HFF-Myc (cell line): ENCODE measurements around the gene NBEAL2.

Experiments used
- DNase-seq: peaks from one replicate; pipeline ENCODE4 v3.0.0-alpha.2; 2011; ENCODE audit warnings: low read depth; ENCODE audit errors: extremely low read depth
- H3K4me3 ChIP-seq: replicated peaks from 2 replicates; pipeline ENCODE4 v1.5.1; 2011; ENCODE audit warnings: low read depth, mild to moderate bottlenecking, control low read depth, low read length
- TF ChIP-seq, protein P1 (sequence below): IDR thresholded peaks from 2 replicates; pipeline ENCODE4 v1.5.1; 2012; ENCODE audit warnings: mild to moderate bottlenecking, low read depth, low read length, control low read depth; ENCODE audit errors: missing control alignments

NBEAL2 gene

DNA sequence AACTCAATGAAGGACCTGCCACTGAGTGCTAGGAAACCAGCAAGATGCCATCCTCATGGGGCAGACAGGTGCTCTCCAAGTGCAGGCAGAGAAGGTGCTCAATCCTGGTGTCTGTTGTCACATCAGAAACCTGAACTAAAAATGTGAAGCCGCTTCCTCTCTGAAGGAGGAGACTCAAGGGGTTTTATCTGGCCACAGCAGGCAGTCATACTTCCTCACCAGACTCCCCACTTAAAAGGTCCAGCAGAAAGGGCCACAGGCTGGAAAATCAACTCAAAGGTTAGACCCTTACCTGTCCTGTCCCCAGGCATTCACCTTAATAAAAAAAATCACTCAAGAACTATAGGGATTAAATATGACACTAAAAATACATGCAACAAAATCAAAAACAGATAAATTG is 7.7 kb upstream of the NBEAL2 start:
- DNase-seq = no peak
- TF ChIP-seq, protein P1, sequence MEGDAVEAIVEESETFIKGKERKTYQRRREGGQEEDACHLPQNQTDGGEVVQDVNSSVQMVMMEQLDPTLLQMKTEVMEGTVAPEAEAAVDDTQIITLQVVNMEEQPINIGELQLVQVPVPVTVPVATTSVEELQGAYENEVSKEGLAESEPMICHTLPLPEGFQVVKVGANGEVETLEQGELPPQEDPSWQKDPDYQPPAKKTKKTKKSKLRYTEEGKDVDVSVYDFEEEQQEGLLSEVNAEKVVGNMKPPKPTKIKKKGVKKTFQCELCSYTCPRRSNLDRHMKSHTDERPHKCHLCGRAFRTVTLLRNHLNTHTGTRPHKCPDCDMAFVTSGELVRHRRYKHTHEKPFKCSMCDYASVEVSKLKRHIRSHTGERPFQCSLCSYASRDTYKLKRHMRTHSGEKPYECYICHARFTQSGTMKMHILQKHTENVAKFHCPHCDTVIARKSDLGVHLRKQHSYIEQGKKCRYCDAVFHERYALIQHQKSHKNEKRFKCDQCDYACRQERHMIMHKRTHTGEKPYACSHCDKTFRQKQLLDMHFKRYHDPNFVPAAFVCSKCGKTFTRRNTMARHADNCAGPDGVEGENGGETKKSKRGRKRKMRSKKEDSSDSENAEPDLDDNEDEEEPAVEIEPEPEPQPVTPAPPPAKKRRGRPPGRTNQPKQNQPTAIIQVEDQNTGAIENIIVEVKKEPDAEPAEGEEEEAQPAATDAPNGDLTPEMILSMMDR = no peak
- H3K4me3 ChIP-seq = no peak overlapping the region

DNA sequence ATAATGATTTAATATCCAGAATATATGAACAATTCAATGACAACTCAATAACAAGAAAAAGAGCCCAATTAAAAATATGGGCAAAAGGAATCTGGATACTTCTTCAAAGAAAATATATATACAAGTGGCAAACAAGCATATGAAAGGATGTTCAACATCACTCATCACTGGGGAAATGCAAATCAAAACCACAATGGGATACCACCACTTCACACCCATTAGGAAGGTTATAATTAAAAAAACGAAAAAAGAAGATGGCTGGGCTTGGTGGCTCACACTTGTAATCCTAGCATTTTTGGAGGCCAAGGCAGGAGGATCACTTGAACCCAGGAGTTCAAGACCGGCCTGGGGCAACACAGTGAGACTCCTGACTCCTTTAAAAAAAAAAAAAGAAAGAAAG is 7.1 kb upstream of the NBEAL2 start:
- TF ChIP-seq, protein P1 = no peak
- DNase-seq = no peak
- no peak overlapping the region for H3K4me3 ChIP-seq

DNA sequence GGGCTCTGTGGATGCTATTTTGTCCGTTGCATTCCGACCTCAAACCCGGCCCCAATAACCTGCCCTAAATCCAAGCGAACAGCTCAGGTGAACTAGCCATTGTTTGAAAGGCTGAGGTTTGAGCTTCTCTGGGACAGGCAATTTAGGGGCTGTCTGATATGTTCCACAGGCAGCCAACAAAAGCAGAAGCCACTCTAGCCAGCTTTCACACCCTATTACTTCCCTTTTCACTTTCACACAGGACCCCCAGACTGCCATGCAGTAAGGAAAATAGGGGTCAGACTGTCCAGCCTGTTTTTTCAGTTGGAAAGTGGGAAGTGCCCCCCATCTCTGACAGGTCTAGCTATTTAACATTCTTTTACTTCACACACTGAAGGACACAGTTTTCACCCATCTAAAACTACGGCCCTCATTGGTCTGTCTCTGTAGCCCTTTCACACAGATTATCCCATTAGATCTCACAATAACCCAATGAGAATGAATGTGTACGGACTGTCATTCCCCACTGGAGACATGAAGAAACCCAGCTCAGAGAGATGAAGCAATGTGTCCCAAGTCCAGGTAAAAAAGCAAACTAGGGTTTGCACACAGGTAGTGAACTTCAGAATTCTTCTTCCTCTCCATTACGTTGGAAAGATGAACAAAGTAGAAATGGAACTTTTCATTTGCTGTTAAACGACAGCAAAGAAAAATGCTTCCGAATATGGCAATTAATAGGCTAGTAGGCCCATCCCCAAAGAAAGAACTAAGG is 4.9 kb upstream of the NBEAL2 start:
- DNase-seq = no peak
- H3K4me3 ChIP-seq = peak overlapping the region; percentile 95
- TF ChIP-seq, protein P1 = no peak

DNA sequence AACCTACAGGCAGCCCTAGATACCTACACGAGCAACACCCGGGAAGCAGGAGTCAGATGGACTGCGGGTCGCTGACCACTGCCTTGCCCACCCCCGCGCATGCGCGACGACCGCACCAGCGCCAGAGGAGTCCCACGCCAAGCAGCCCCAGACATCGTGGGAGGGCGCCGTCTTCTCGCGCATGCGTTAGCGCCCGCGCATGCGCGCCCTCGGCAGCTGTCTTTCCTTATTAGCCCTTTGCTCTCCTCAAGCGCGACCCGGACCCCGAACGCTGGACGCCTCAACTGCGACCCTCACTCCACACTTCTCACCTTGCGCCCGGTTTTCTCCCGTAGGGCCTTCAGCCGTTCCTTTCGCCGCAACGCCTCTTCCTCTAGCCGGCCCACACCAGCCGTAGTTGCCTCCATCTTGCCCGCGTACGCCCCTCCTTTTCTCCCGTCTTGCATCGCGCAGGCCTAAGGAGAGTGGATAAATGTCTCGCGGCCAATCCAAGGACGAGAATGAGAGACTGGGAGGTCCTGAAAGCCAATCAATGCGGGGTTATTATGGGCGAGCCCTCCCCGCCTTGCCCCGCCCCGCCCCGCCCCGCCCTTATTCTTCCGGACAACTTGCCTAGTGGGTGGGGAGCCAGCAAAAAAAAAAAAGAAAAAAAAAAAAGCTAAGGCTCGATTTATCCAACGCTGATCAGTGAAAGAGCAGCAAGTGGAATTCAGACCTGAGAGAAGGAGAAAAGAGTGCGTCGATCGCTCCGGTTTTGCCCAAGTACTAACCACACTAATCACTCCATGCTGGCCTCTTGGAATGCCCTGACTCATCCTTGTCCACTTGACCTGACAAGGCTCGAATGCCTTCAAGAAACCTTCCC is 2.9 kb upstream of the NBEAL2 start, which contains the start of gene CCDC12:
TSS of gene CCDC12 (minus strand) at position 420 of the 865 bp plus-strand sequence. CDS start at position 407, 13 bp downstream.
- H3K4me3 ChIP-seq = peak within 1 kb of the TSS; percentile 95
- peak; percentile 99 for DNase-seq
- TF ChIP-seq, protein P1 = no peak

DNA sequence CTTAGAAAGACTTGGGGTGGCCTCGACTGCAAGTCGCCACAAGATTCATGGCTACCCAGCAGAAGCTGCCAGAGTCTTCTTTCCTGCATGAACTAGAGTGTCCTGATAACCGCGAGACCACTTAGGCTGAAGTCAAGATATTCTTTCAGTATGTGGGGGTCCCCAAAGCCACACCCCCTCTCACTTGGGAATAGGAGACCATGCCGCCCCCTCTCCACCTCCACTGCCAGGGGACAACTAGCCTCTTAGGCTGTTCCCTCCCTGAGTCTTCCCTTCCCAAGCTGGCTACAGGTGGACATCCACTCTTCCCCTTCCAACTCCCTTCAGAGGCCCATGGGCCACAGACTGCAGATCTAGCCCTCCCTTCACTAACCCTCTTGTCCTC is 1.7 kb upstream of the NBEAL2 start:
- TF ChIP-seq, protein P1 = no peak
- no peak for DNase-seq
- H3K4me3 ChIP-seq = no peak overlapping the region

DNA sequence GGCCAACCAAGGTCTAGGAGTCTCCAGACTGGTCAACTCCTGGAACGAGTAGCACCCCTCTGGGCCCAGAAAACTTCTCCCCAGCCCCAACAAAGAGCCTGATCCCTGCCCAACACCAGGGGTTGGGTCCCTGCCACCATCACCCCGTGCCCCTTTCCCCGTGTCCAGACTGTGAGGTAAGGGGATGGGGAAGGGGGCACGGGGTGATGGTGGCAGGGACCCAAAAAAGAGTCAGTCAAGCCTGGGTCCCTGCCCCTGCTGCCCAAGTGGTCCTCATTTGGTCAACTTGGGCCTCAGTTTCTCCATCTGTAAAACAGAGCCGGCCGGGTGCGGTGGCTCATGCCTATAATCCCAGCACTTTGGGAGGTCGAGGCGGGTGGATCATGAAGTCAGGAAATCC is 1.1 kb upstream of the NBEAL2 start:
- H3K4me3 ChIP-seq = no peak overlapping the region
- TF ChIP-seq, protein P1 = no peak
- DNase-seq = no peak
